Activated B cell treated with CpG ODN at 0.5 μM for 24 hours (primary cell): ENCODE data around the gene APEX1. TPM values are rescaled to one million over a fixed set of nuclear protein-coding genes. Genes with fewer than 3 reads are reported as not detected.
A peak's percentile ranks its signal among the peaks of the same experiment; 100 is the strongest.

Experiments used
- ATAC-seq: fragments of 200-7000 bp; cut with Tn5 transposase; one replicate; pipeline ENCODE4 v1.10.0; 2021; ENCODE audit warnings: low read depth, mild to moderate bottlenecking, moderate library complexity
- CTCF ChIA-PET: fragments of 350-600 bp; sonication (Branson Sonifier 250); formaldehyde crosslinking; loops from one replicate; lab custom pipeline; 2021; ENCODE audit warnings: antibody characterized with exemption; lab: Charles Lee
- POLR2A ChIA-PET: fragments of 350-600 bp; sonication (Branson Sonifier 250); formaldehyde crosslinking; loops from one replicate; lab custom pipeline; 2021; ENCODE audit warnings: antibody characterized with exemption; lab: Charles Lee
- DNase-seq: peaks from one replicate; pipeline ENCODE4 v3.0.0; 2022
- H3K27ac Mint-ChIP-seq: one replicate; pipeline ENCODE4 v1.8.0; 2020; ENCODE audit warnings: mixed read lengths
- H3K27me3 Mint-ChIP-seq: one replicate; pipeline ENCODE4 v1.8.0; 2021; ENCODE audit warnings: mixed read lengths
- H3K36me3 Mint-ChIP-seq: one replicate; pipeline ENCODE4 v1.8.0; 2021; ENCODE audit warnings: low read depth, mixed read lengths
- H3K4me1 Mint-ChIP-seq: one replicate; pipeline ENCODE4 v1.8.0; 2021; ENCODE audit warnings: mixed read lengths
- H3K4me3 Mint-ChIP-seq: one replicate; pipeline ENCODE4 v1.8.0; 2020; ENCODE audit warnings: mild to moderate bottlenecking, mixed read lengths
- H3K9me3 Mint-ChIP-seq: one replicate; pipeline ENCODE4 v1.8.0; 2020; ENCODE audit warnings: mixed read lengths
- CTCF ChIP-seq: fragments of 200-600 bp; IDR thresholded peaks from one replicate; pipeline ENCODE4 v1.8.0; 2022; ENCODE audit warnings: antibody characterized with exemption, mild to moderate bottlenecking
- intact Hi-C: fragments of 100-400 bp; cut with micrococcal nuclease; formaldehyde crosslinking; loops from one replicate; pipeline ENCODE4 v1.15.1; 2024
- total RNA-seq: library from RNA; stranded (reverse); gene quantifications from 2 replicates; pipeline ENCODE4 v1.2.3, GENCODE V29; 2022

APEX1 gene
- total RNA-seq, 1 donor from 2014 or later: 215 TPM

DNA sequence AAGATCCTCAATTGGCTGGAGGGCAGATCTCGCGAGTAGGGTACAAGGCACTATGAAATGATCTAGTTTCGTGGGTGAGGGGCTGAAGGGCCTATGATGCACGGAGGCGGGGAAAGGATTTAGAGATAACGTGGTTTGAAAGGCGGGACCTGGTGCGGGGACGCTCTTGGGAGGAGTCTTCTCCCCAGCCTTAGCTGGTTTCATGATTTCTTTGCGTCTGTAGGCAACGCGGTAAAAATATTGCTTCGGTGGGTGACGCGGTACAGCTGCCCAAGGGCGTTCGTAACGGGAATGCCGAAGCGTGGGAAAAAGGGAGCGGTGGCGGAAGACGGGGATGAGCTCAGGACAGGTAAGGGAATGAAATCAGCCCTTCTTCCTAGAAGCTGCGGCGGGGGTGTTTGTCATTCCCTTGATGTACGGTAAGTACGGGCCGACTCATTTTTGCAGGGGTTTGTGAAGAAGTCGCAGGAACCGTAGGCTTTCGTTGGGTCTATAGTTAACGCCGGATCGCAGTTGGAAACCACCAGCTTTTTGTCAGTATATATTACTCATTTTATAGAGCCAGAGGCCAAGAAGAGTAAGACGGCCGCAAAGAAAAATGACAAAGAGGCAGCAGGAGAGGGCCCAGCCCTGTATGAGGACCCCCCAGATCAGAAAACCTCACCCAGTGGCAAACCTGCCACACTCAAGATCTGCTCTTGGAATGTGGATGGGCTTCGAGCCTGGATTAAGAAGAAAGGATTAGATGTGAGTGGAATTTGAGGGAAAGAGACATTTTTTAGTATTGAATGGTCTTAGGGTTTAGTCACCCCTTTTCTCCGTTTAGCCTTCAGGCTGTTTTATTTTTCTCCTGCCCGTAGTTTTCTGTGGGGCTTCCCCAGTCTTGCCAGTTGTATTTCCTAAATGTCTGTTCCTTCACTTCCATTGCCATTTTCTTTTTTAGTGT, 602 bp downstream of the APEX1 start:
- H3K27ac Mint-ChIP-seq: no peak overlapping the region
- ATAC-seq: peak; percentile 57
- no peaks in the 10 kb centered on the region for H3K27me3 Mint-ChIP-seq
- POLR2A ChIA-PET: interaction anchor here (0.7 to 5.0 kb wide), 22 partner anchors 9 to 260 kb away, joined by 3 to 65 read pairs (median 7); partner anchors contain the start of genes PARP2, PNP and TEP1
- DNase-seq: no peak
- intact Hi-C loops: loop anchor here (1.0 to 10.0 kb wide), 8 partner anchors 14 to 999 kb away; partner anchors contain the start of genes CHD8, PARP2, PNP and TMEM253
- no peak for TF ChIP-seq CTCF
- CTCF ChIA-PET: interaction anchor here (1.0 to 2.9 kb wide), 5 partner anchors 38 to 404 kb away, joined by 3 to 29 read pairs (median 5); partner anchors contain the start of gene TEP1
- H3K4me1 Mint-ChIP-seq: peaks cover 44% of the 10 kb centered on the region
- no peaks in the 10 kb centered on the region for H3K9me3 Mint-ChIP-seq
- peaks cover 16% of the 10 kb centered on the region for H3K36me3 Mint-ChIP-seq
- no peak overlapping the region for H3K4me3 Mint-ChIP-seq

DNA sequence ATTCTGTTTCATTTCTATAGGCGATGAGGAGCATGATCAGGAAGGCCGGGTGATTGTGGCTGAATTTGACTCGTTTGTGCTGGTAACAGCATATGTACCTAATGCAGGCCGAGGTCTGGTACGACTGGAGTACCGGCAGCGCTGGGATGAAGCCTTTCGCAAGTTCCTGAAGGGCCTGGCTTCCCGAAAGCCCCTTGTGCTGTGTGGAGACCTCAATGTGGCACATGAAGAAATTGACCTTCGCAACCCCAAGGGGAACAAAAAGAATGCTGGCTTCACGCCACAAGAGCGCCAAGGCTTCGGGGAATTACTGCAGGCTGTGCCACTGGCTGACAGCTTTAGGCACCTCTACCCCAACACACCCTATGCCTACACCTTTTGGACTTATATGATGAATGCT, 1.9 kb downstream of the APEX1 start:
- Mint-ChIP-seq H3K4me3 (no peak overlapping the region), H3K27me3 (no peaks in the 10 kb centered on the region), H3K36me3 (peaks cover 12% of the 10 kb centered on the region), H3K27ac (no peak overlapping the region), H3K9me3 (peaks cover 2% of the 10 kb centered on the region), H3K4me1 (peaks cover 51% of the 10 kb centered on the region)
- no peak for DNase-seq
- intact Hi-C loops: loop anchor here (10.0 kb wide), 2 partner anchors 648 to 998 kb away; partner anchors contain the start of genes CHD8 and TMEM253
- ChIA-PET CTCF (interaction anchor here (1.0 kb wide), 1 partner anchor 40 kb away, joined by 3 read pairs; no protein-coding TSS in a partner anchor), POLR2A (interaction anchor here (3.5 to 5.0 kb wide), 2 partner anchors 13 to 43 kb away, joined by 38 to 65 read pairs; partner anchors contain the start of genes PNP and TEP1)
- no peak for TF ChIP-seq CTCF
- ATAC-seq: no peak

GRCh38 chr14:20458031-20458789, 3.2 kb downstream of the APEX1 start:
- CTCF ChIA-PET: interaction anchor here (1.3 kb wide), 1 partner anchor 151 kb away, joined by 3 read pairs; no protein-coding TSS in a partner anchor
- DNase-seq (no peak), ATAC-seq (no peak)
- Mint-ChIP-seq H3K9me3 (peaks cover 2% of the 10 kb centered on the region), H3K27me3 (no peaks in the 10 kb centered on the region), H3K4me3 (peak overlapping the region; percentile 15), H3K27ac (no peak overlapping the region), H3K4me1 (peaks cover 47% of the 10 kb centered on the region), H3K36me3 (peaks cover 5% of the 10 kb centered on the region)
- intact Hi-C loops: loop anchor here (10.0 kb wide), 2 partner anchors 647 to 997 kb away; partner anchors contain the start of genes CHD8 and TMEM253
- TF ChIP-seq CTCF: no peak
- POLR2A ChIA-PET: interaction anchor here (4.2 to 4.5 kb wide), 2 partner anchors 12 to 44 kb away, joined by 58 to 68 read pairs; partner anchors contain the start of genes PNP and TEP1

GRCh38 chr14:20460458-20461224, 5.6 kb downstream of the APEX1 start:
- TF ChIP-seq CTCF: no peak
- H3K36me3 Mint-ChIP-seq: peaks cover 5% of the 10 kb centered on the region
- peak; percentile 23 for ATAC-seq
- ChIA-PET POLR2A (interaction anchor here (0.6 to 4.7 kb wide), 19 partner anchors 8 to 222 kb away, joined by 3 to 68 read pairs (median 5); partner anchors contain the start of genes PARP2, PNP and TEP1), CTCF (interaction anchor here (0.9 to 1.9 kb wide), 5 partner anchors 9 to 49 kb away, joined by 3 to 15 read pairs (median 3); partner anchors contain the start of genes PNP and TEP1)
- H3K9me3 Mint-ChIP-seq: peaks cover 2% of the 10 kb centered on the region
- H3K4me1 Mint-ChIP-seq: peaks cover 55% of the 10 kb centered on the region
- peak overlapping the region; percentile 91 for H3K4me3 Mint-ChIP-seq
- DNase-seq: peak; percentile 65
- no peaks in the 10 kb centered on the region for H3K27me3 Mint-ChIP-seq
- intact Hi-C loops: loop anchor here (1.0 to 2.0 kb wide), 7 partner anchors 9 to 222 kb away; partner anchors contain the start of genes CCNB1IP1, PARP2, PNP and TEP1
- H3K27ac Mint-ChIP-seq: peak overlapping the region; percentile 96
